Cerebellar cortex (tissue), 1 donor: ENCODE measurements around the gene MERTK.
A peak's percentile ranks its signal among the peaks of the same experiment; 100 is the strongest.
"Not testable (repeated sequence)": the region's sequence is repeated elsewhere in the genome, so short reads cannot be mapped to it uniquely, and the experiment has no call there.

Experiments
- DNase-seq: peaks from one replicate; pipeline ENCODE4 v3.0.0-alpha.2; 2015; ENCODE audit warnings: low spot score

The MERTK gene

DNA sequence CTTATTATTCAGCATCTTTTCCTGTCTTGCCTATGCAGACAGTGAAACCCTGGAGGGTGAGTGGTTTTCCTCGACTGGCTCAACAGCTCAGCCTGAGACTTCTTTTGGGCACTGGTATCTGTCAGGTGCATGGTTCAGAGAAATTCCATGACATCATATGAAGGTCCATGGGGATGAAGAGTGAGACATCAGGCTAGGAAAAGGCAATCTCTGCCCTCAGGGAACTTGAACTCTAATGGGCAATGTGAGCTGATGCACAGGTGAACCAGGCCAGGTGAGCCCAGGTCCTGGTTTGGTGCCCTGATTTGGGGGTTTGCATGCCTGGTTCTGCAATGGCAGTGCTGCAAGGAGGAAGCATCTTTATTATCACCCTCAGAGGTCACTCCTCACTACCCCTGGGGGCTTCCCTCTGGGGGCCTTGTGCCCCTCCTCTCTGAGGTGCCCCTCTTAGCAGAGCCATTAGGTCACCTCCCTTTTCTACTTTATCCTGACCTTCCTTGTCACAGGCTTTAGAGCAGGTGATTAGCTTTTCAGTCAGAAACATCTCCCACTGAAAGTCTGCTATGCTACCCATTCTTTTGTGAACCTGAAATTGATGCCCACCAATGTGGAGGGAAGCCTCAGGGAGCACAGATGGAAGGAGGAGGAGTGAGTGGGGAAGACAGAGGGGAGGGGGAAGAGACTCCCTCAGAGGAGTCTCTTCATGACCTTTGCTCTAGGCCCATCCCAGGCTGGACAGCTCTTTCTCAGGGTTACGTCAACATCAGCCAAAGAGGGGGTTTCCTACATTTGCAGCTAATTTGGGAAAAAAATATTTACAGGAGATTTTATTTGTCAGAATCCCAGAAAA is 47.3 kb downstream of the MERTK start:
- DNase-seq, result no peak

DNA sequence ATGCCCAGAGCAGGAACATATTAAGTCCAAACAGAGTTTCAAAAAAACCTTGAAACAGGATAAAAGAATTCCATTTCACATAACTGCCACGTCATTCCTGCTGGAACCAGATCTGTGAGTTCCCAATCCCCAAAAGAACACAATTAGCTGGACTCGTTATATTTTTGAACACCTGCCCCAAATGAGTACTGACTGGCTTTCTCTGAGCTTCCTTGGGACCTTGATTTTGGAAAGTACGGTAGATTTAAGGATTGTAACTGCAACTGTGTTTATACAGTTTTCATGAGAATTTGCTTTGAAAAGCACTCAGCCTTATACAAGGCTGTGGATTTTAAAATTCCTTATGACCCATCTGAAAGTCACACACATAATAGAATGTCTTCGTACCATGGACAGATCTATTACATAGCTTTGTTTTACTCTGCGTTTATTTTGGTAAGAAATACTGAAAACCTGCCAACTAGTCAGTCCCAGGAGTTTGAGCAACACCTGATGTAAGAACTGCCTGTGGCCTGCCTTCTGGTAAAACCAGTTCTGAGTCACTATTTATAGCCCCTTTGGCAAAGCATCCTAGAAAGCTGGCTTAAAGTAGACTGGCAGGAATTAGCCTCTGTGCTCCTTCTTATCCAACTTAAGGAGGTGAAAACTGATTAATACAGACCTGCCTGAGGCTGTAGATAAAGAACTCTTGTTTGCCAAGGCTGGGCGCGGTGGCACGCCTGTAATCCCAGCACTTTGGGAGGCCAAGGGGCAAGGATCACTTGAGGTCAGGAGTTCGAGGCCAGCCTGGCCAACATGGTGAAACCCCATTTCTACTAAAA is 48.1 kb downstream of the MERTK start:
- peak; percentile 53 for DNase-seq

DNA sequence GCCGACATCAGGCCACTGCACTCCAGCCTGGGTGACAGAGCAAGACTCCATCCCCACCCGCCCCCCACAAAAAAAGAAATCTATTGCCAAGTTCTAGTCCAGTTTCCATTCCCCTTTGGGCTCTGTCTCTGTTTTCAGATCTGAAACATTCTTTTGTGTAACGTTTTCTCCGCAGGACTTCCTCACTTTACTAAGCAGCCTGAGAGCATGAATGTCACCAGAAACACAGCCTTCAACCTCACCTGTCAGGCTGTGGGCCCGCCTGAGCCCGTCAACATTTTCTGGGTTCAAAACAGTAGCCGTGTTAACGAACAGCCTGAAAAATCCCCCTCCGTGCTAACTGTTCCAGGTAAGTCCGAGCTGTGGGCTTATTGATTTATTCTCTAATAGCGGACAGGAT is 48.8 kb downstream of the MERTK start:
- no peak for DNase-seq

DNA sequence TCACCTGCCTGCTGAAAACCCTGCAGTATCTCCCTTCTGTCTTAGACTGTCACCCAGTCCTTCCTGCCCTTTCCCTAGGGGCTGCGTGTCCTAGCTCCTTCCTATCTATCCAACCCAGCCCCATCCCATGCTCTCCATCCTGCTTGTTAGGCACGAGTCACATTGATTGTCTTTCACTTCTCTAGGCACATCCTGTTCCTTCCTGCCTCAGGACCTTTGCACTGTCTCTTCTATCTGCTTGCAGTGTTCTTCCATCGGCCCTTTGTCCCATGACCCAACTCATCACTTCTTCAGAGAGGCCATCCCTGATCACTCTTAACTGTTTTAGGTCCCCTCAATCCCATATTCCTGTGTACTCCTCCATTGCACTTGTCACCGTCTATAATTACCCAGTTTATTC is 50.4 kb downstream of the MERTK start:
- no peak for DNase-seq

DNA sequence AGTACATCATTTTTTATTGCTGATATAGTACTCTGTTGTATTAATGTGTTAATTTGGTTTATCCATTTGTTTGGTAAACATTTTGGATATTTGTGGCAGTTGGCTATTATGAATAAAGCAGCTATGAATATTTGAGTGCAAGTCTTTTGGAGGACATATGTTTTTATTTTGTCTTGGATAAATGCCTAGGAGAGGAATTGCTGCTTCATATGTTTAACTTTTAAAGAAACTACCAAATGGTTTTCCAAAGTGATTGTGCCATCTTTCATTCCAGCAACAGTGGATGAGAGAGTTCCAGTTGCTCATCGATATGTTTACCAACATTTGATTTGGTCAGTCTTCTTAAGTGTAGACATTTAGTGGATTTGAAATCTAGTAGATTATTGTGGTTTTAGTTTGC is 51.8 kb downstream of the MERTK start:
- no peak for DNase-seq

DNA sequence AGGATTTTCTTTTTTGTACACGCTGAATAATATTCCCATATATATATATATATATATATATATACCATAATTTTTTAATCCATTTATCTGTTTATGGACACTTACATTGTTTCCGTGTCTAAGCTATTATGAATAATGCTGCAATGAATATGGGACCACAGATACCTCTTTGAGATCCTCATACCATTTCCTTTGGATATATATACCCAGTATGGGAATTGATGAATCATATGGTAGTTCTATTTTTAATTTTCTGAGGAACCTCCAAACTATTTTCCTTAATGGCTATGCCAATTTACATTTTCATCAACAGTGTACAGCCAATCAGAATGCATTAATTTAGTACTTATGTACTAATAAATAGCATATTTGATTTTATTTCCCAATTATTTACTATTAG is 53.1 kb downstream of the MERTK start:
- no peak for DNase-seq

DNA sequence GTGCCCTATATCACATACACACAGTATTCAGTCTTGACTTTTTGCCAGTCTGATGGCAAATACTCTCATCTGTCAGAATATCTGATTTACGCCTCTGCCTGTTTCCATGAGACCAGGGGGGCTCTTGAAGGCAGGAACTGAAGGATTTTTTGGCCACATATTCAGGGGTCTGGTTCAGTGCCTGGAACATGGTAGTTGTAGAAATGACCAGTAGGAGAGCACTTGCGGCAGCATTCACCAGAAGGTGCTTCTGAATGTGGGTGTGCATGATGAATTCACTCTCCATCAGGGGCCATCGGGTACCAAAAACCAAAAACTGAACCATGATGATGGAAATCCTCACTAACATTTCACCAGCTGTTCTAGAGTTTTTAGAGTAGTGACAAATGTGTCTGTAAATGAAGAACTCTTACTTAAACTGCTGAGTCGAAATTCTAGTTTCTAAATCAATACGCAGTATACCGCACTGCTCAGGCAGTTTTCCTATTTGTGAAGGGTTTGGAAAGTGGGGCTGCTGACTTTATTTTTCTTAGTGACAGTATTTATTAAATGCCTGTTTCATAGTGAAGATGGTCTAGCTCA is 54.6 kb downstream of the MERTK start:
- DNase-seq, result no peak

DNA sequence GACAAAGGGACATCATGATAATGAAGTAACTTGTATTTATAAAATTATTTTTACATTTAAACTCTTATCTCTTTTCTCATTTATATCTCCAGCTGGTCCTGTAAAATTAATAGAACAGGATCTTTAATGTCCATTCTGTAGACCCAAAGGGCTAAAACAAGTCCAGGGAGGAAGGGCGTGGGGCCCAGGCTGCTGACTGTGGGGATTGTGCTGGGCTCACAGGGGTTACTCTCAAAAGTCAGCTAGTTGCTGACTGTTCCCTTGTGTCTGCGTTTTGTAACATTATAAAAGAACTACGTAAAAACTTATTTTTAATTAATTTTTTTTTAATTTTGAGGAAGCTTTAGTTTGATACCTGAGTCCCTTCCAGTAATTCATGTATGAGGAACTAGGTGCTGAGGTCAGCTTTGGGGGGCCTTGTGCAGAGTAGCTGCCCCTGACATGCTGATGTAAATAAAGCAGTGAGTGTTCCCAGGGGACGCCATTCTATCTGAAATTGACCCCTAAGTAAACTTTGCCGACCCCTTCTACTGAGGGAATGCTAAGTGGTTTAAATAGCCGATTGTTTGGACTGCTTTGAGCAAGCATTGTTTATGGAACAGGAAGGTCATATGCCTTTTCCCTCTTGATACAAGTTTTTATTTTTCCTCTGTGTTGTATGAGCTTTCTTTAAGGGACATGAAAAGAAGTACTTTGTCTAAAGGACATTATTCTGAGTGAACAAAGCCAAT is 56.4 kb downstream of the MERTK start:
- DNase-seq, result no peak

DNA sequence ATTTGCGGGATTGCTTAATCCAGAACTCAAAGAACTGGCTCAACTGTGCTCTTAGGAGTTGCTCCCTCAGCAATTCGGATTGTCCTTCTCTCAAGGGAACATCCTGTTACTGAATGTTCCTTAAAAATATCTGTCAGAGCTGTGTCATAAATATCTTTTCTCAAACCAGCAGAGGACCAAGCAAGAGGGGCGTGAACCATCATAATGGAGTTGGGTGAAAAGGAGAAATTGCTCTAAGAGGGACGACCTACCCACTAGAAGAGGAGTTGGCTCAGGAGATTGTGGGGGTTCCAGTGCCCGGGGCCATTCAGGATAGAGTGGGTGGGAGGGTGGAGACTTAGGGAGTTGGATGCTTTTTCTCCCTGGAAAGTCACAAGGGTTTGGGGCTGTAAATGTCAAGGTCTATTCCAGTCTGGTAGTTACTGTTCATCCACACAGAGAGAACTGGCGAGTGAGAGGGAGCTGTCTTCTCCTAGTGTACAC is 59.5 kb downstream of the MERTK start:
- DNase-seq, result no peak

DNA sequence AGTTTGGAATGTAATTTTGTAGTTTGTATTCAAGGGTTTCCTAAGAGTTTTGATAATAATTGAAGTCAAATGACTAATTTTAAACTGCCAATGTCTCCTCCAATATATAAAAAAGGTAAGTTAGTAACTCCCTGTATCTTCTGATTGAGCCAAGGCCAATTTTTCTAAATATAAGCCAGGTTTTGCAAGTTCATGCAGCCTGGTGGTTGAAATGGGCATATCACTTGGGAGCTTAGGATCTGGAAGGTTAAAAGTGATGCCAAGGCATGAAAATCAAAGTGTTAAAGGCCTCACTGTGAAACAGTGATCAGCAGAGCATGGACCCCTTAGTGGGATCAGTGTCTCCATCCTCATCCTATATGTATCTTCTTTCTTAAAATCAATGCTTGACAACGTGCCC is 60.5 kb downstream of the MERTK start:
- DNase-seq, result no peak

DNA sequence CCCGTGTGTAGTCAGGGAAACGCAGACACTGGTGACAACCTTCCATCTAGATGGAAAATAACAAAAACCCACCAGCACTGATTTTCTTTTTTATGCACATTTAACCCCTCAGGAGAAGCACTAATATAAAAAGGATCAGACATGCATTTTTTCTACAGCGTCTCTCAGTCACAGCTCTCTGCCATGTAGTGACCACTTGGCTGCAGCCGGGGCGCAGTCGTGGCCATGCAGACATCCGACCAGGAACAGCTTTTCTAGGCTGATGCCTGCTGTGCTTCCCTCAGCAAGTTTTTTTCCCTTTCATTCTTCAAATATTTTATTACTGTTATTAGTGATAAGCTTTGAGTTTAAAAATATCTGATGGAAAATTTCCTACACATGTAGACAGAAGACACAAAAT is 63.3 kb downstream of the MERTK start:
- no peak for DNase-seq

DNA sequence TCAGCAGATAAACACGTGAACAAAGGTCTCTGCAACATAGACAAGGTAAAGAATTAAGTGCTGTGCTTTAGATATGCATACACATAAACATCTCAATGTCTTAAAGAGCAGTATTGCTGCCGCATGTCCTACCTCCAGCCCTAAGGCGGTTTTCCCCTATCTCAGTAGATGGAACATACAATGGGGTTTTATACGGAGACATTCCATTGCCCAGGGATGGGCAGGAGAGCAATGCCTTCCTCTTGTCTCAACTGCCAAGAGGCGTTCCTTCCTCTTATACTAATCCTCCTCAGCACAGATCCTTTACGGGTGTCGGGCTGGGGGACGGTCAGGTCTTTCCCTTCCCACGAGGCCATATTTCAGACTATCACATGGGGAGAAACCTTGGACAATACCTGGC is 64.7 kb downstream of the MERTK start:
- not testable (repeated sequence) for DNase-seq

DNA sequence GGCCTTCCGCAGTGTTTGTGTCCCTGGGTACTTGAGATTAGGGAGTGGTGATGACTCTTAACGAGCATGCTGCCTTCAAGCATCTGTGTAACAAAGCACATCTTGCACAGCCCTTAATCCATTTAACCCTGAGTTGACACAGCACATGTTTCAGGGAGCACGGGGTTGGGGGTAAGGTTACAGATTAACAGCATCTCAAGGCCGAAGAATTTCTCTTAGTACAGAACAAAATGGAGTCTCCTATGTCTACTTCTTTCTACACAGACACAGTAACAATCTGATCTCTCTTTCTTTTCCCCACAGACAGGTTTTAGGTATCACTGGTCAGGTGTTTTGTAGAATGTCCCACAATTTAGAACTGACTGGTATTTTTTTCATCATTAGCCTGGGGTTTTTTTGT is 65.1 kb downstream of the MERTK start:
- not testable (repeated sequence) for DNase-seq

DNA sequence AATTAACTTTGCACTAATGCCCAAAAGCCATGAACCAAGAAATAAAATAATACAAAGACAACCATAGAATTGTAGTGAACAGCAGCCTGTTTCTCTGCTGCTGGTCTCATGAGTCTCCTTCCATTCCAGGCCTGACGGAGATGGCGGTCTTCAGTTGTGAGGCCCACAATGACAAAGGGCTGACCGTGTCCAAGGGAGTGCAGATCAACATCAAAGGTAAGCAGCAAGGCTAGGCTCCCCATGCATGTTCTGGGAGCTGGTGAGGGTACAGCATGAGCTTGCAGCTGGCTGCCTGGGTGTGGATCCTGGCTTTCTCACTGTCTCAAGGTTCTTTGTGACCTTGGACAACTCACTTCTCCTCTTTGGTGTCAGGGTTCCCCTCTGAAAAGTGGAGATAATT is 66.7 kb downstream of the MERTK start:
- DNase-seq, result no peak

DNA sequence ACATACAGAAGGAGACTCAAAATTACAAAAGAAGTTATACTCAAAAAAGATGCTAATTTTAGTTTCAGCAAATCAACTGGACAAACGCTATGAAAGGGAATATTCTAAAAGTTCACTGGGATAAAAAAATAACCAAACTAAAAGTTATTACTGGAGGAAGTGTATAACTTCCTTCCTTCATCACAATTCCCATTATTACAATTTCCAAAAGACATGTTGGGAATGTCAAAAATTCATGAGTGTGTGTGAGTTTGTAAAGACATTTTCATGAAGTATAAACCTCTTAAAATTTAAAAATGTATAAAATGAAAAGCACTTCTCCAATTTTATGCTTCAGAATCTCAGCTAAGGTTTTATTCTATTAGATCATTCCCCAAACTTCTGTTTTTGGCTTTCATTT is 67.8 kb downstream of the MERTK start:
- no peak for DNase-seq

DNA sequence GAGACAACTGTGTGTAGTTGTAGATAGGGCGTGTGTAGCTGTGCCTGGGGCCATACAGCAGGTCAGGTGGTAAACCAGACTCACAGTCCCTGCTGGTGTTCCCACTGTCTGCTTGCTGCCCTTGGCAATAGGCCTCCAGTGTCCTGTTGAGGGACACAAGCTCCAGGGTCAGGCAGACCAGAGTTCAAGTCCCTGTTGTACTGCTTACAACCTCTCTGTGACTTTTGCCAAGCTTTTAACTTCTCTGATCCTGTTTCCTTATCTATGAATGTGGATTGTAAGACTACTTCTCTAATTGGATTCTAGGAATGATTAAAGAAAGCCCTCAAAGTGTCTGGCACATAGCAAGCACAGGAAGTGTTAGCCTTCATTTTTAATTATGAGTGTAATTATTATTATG is 68.6 kb downstream of the MERTK start:
- DNase-seq, result no peak

DNA sequence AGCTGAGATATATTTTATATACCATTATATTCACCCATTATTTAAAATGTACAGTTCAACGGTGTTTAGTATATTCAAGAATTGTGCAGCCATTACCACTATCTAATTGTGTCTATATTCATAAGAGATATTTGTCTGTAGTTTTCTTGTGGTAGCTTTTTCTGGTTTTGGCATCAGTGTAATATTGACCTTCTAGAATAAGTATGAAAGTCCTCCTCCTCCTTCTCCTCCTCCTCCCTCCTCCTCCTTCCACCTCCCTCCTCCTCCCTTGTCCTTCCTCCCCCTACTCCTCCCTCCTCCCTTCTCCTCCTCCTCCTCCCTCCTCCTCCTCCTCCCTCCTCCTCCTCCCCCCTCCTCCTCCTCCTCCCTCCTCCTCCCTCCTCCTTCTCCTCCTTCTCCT is 72.0 kb downstream of the MERTK start:
- no peak for DNase-seq

DNA sequence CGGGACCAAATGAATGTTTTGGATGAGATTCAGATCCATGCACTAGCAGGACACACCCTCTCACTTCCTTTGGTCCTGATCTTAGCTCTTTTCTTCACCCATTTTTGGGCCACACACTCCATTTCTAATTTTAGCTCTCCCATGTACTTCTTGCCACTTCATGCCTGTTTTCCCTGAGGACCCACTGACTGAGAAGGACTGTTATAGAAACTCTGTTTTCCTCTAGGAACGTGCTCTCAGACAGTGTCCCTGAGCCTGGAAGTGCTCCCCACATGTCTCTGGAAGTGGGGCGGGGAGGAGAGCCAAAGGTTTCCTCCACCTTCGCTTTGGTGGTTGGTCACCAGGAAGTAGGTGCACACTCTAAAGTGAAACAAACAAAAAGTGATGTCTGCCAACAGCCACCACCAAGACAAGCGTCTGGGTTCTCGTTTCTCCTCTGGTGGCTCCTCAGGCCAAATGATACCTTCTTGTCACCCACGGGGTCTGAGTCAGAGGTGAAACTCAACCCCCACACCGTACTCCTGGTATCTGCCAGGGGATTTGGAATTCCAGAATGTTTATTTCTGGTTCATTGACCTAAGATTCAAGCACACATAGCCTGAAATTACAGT is 74.7 kb downstream of the MERTK start:
- DNase-seq, result no peak

DNA sequence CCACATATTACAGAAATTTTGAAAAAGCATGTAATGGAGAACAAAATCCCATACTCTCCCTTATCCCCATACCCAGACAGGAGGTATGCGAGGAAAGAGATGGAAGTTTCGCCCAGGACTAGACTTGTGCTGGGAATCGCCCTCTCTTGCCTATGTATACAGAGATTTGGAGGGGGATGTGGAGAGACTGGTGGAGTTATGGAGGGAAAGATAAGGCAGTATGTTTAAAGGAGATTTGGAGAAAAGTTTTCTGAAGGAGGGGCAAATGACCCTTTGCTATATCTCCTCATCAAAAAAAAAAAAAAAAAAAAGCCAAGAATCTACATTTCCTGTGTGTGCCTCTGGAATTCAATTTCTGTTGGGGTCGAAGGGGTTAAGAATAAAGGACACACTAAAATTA is 75.3 kb downstream of the MERTK start:
- no peak for DNase-seq

DNA sequence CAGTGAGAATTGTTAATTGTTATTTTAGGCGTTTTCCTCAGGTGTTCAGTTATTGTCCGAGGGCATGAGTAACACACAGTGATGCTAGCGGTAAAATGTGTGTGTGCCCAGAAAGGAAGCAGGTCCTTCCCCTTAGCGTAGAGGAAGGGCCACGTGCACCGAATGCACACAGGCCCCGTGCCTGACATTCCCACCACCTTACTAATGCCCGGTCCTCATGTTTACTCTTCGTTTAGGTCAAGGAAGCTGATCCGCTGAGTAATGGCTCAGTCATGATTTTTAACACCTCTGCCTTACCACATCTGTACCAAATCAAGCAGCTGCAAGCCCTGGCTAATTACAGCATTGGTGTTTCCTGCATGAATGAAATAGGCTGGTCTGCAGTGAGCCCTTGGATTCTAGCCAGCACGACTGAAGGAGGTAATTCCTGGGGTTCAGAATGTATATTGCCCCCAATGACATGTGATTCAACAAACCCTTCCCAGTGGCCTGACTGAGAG is 76.7 kb downstream of the MERTK start:
- peak; percentile 49 for DNase-seq

DNA sequence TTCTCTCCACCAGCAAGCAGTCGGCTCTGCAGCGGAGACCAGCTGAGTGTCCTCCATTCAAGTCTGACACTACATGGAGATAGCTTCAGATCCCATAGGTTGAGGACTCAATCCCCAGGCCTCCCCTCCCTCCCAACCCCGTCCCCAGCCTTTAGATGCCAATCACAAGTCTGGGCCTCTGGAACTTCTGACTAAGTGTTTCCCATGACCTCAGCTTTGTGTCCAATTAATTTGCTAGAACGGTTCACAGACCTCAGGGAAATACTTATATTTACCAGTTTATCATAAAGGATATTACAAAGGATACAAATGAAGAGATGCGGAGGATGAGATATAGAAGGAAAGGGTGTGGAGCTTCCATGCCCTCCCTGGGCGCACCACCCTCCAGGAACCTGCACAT is 77.4 kb downstream of the MERTK start:
- DNase-seq, result no peak

DNA sequence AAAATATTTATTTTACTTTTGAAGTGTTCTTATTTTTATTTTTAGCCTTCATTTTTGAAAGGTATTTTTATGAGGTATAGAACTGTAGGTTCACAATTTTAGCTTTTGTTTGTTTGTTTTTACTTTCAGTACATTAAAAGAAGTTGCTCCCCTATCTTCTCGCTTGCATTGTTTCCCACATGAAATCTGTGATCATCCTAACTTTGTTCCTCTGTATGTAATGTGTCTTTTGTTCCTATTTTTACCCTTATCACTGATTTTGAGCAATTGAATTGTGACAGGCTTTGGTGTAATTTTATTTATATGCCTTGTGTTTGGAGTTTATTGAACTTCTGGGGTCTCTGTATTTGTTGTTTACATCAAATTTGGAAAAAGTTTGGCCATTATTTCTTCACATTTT is 78.8 kb downstream of the MERTK start:
- DNase-seq, result no peak
